C4-2B (cell line): ENCODE measurements around the gene FAM90A1.
"Not testable (repeated sequence)": the region's sequence is repeated elsewhere in the genome, so short reads cannot be mapped to it uniquely, and the experiment has no call there.

Experiments used
- CTCF ChIP-seq: fragments of 450-650 bp; conservative IDR thresholded peaks from 2 replicates; pipeline ENCODE4 v1.5.1; 2017; ENCODE audit warnings: mild to moderate bottlenecking
- ZFX ChIP-seq: fragments of 450-650 bp; IDR thresholded peaks from 2 replicates; pipeline ENCODE4 v1.6.1; 2017

GRCh38 chr12:8221844-8222243, 5.6 kb downstream of the FAM90A1 start:
- not testable (repeated sequence) for TF ChIP-seq CTCF, ZFX
